Left lung (tissue), 10 donors: ENCODE measurements around the gene PMEPA1. TPM values are rescaled to one million over a fixed set of nuclear protein-coding genes. Genes with fewer than 3 reads are reported as not detected.

Experiments
- ATAC-seq: fragments of 200-7000 bp; cut with Tn5 transposase; one replicate; pipeline ENCODE4 v1.9.1; 2020; ENCODE audit warnings: moderate library complexity
- DNase-seq, 4 donors: peaks; one replicate each; pipeline ENCODE4 v3.0.0-alpha.2; 2013 to 2020
- H3K27ac ChIP-seq, 2 donors: fragments of 200-600 bp; sonication (generic) in 1 of 2; one replicate each; pipeline versions ENCODE4 v1.5.0 to v1.8.0; 2020 to 2021
- H3K27me3 ChIP-seq, 2 donors: fragments of 200-600 bp; sonication (generic) in 1 of 2; one replicate each; pipeline versions ENCODE4 v1.5.0 to v1.8.0; 2020 to 2021
- H3K36me3 ChIP-seq, 2 donors: fragments of 200-600 bp; sonication (generic) in 1 of 2; one replicate each; pipeline versions ENCODE4 v1.5.0 to v1.8.0; 2020 to 2021
- H3K4me1 ChIP-seq, 2 donors: fragments of 200-600 bp; one replicate each; pipeline ENCODE4 v1.8.0; 2021
- H3K4me3 ChIP-seq, 2 donors: fragments of 200-600 bp; sonication (generic) in 1 of 2; one replicate each; pipeline versions ENCODE4 v1.5.0 to v1.8.0; 2020 to 2021; ENCODE audit warnings: mild to moderate bottlenecking in 1 of 2
- H3K9me3 ChIP-seq, 2 donors: fragments of 200-600 bp; sonication (generic) in 1 of 2; one replicate each; pipeline versions ENCODE4 v1.5.0 to v1.8.0; 2020 to 2021
- CTCF ChIP-seq, 2 donors: fragments of 200-600 bp; sonication (generic) in 1 of 2; IDR thresholded peaks; one replicate each; pipeline versions ENCODE4 v1.5.0 to v1.8.0; 2021; ENCODE audit warnings: antibody characterized with exemption in 2 of 2
- intact Hi-C, 2 donors: fragments of 100-400 bp; cut with DNase I; formaldehyde crosslinking; loops; one replicate each; pipeline versions ENCODE4 v1.11.2 to v1.14.2; 2022
- polyA plus RNA-seq, 6 donors: library from polyadenylated mRNA; unstranded; fragments of 120-200 nt; gene quantifications; one replicate each; pipeline ENCODE4 v1.2.1, GENCODE V29; 2013; ENCODE audit not compliant: insufficient read length in 6 of 6
- total RNA-seq, 2 donors: library from RNA; stranded (reverse); fragmentation: NEBNext Ultra II Directional; extraction: Animal tissue kit (Norgen Biotek cat#: 25700); gene quantifications; one replicate each; pipeline ENCODE4 v1.2.1, GENCODE V29; 2021
- donor health status: DM: no; HTN: yes; CAD: no.
- donor health status: DM: no; HTN: no; CAD: no.

Gene PMEPA1
- total and polyA plus RNA-seq, 8 donors: 19.4 to 109 (median 26.2) TPM

- Histone ChIP-seq H3K4me1 (peaks cover 4 to 45% of the 10 kb centered on the region in 2 donors), H3K9me3 (peaks cover 0 to 6% of the 10 kb centered on the region in 2 donors), H3K36me3 (no peaks in the 10 kb centered on the region), H3K27ac (no peak overlapping the region), H3K4me3 (no peak overlapping the region), H3K27me3 (no peaks in the 10 kb centered on the region)
- intact Hi-C loops: no loop called here
- TF ChIP-seq CTCF (IDR thresholded peaks at IDR 0.05): peak; percentile 71 to 82
- ATAC-seq (peak; percentile 85), DNase-seq (peak in 2 of 4 donors; percentile 41 to 90)
Observed at GRCh38 chr20:57622579-57623381, 87.0 kb downstream of the PMEPA1 start.

- DNase-seq: peak in 1 of 4 donors; percentile 42
- Histone ChIP-seq H3K27ac (no peak overlapping the region), H3K27me3 (no peaks in the 10 kb centered on the region), H3K4me1 (peaks cover 0 to 45% of the 10 kb centered on the region in 2 donors), H3K4me3 (no peak overlapping the region), H3K9me3 (peaks cover 0 to 6% of the 10 kb centered on the region in 2 donors), H3K36me3 (no peaks in the 10 kb centered on the region)
- no peak for TF ChIP-seq CTCF (IDR thresholded peaks at IDR 0.05)
- no peak for ATAC-seq
- intact Hi-C loops: no loop called here
Observed at GRCh38 chr20:57622201-57622570, 87.6 kb downstream of the PMEPA1 start.

GRCh38 chr20:57621421-57622200, 88.2 kb downstream of the PMEPA1 start:
- intact Hi-C loops: no loop called here
- Histone ChIP-seq H3K4me1 (peaks cover 0 to 40% of the 10 kb centered on the region in 2 donors), H3K9me3 (peaks cover 0 to 6% of the 10 kb centered on the region in 2 donors), H3K27me3 (no peaks in the 10 kb centered on the region), H3K36me3 (no peaks in the 10 kb centered on the region), H3K27ac (no peak overlapping the region), H3K4me3 (no peak overlapping the region)
- ATAC-seq (no peak), DNase-seq (peak in 1 of 4 donors; percentile 19)
- no peak for TF ChIP-seq CTCF (IDR thresholded peaks at IDR 0.05)

GRCh38 chr20:57620999-57621398, 88.8 kb downstream of the PMEPA1 start:
- Histone ChIP-seq H3K4me1 (peaks cover 0 to 40% of the 10 kb centered on the region in 2 donors), H3K27me3 (no peaks in the 10 kb centered on the region), H3K36me3 (no peaks in the 10 kb centered on the region), H3K4me3 (no peak overlapping the region), H3K27ac (peak overlapping the region in 1 of 2 donors; percentile 89), H3K9me3 (peaks cover 0 to 6% of the 10 kb centered on the region in 2 donors)
- no peak for ATAC-seq
- TF ChIP-seq CTCF (IDR thresholded peaks at IDR 0.05): no peak
- peak in 2 of 4 donors; percentile 32 to 70 for DNase-seq
- intact Hi-C loops: no loop called here
